Measurements from ENCODE around the gene PKD2L2.
"Not testable (repeated sequence)": the region's sequence is repeated elsewhere in the genome, so short reads cannot be mapped to it uniquely, and the experiment has no call there.

The PKD2L2 gene

GRCh38 chr5:137888863-137889759 is at the start of gene PKD2L2:
TSS of gene PKD2L2 (plus strand) at chr5:137889457. CDS start at chr5:137889492, 35 bp downstream.
- peak; percentile 28; the same call in 1 of the 2 replicates for TF ChIP-seq CTCF (conservative IDR thresholded peaks at IDR 0.05)
- peak within 1 kb of the TSS; percentile 84 for H3K27ac ChIP-seq

GRCh38 chr5:137842296-137842695 is 47.0 kb upstream of the PKD2L2 start:
- no peak overlapping the region for H3K27ac ChIP-seq
- TF ChIP-seq CTCF (conservative IDR thresholded peaks at IDR 0.05) = no peak

- no peak overlapping the region for H3K27ac ChIP-seq
- no peak for TF ChIP-seq CTCF (conservative IDR thresholded peaks at IDR 0.05)
Observed at GRCh38 chr5:137843676-137844299, 45.5 kb upstream of the PKD2L2 start.

GRCh38 chr5:137845472-137845871 is 43.8 kb upstream of the PKD2L2 start:
- no peak for TF ChIP-seq CTCF (conservative IDR thresholded peaks at IDR 0.05)
- H3K27ac ChIP-seq = no peak overlapping the region

GRCh38 chr5:137847687-137848086 is 41.6 kb upstream of the PKD2L2 start:
- TF ChIP-seq CTCF (conservative IDR thresholded peaks at IDR 0.05) = no peak
- no peak overlapping the region for H3K27ac ChIP-seq

GRCh38 chr5:137853165-137853564 is 36.1 kb upstream of the PKD2L2 start:
- not testable (repeated sequence) for H3K27ac ChIP-seq

GRCh38 chr5:137856201-137856600 is 33.1 kb upstream of the PKD2L2 start:
- TF ChIP-seq CTCF (conservative IDR thresholded peaks at IDR 0.05) = no peak
- no peak overlapping the region for H3K27ac ChIP-seq
